GM21360 (cell line): ENCODE data around the gene TRABD.
"Not testable (repeated sequence)": the region's sequence is repeated elsewhere in the genome, so short reads cannot be mapped to it uniquely, and the experiment has no call there.

Experiments used
- ATAC-seq: cut with Tn5 transposase; IDR thresholded peaks from one replicate; pipeline ENCODE4 v1.9.1; 2021; ENCODE audit warnings: mild to moderate bottlenecking, moderate library complexity; ENCODE audit not compliant: unreplicated experiment

Gene TRABD

DNA sequence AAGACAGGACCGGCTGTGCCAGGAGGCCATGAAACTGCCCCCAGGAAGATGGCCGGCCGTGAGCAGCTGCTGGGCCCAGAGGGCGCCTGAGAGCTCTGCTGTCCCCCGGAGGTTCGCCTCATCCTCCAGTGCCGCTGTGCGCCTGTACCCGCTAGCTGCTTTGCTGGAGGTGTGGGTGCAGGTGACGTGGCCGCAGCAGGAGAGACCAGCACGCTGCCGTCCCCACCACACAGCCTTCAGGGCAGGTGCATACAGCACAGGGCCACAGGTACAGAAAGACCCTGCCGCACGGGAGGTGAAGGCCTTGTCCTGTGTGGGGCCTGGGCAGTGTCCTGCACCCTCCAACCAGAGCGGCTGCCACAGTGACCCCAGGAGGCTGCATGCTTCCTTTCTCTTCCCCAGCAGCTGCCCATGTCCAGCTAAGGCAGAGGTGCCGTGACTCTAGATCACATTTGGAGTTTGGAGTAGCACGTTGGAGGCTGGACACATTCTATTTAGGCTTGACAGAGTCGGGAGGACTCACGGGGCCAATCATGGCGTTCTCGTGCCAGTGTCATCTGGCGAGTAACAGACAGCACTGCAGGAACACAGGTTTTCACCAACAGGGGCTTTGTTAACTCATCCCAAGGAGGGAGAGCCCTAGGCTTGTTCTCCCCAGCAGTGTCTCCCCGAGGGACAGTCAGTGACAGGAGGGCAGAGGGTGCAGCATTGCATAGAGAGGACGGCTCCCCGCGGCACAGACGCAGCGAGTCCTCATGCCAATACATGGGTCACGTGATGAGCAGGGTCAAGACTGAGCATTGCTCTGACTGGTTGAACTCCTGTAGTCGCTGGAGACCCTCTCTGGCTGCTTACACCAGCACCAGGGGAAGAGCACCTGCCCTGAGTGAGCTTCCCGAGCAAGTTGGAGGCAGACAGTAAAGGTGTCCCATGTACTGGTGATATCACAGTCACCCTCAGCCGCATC is 33.9 kb upstream of the TRABD start:
- ATAC-seq, result no peak

DNA sequence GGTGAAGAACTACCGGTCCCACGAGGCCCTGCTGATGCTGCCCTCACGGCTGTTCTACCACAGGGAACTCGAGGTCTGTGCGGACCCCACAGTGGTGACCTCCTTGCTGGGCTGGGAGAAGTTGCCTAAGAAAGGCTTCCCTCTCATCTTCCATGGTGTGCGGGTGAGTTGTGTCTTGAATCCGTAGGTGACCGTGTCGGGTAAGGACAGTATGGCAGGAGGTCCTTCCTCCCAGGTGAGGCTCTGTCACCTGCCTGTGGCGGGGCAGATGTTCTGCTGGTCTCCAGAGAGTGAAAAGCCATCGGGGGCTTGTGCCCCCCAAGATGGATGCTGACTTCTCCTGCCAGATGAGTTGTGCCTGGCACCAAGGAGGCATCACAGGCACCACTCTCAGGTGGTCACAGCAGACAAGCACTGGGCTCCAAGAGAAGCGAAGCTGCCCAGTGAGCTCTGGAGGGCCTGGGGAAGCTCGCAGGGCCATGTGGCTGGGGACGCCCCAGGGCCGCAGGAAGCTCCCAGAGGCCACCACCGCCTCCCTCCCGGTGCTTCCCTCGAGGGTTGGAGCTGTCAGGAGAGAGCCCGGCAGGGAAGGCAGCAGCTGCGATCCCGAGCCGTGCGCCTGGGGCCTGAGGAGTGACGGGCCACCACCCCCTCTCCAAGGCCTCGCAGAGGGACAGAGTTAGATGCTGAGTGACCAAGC is 32.5 kb upstream of the TRABD start:
- ATAC-seq, result no peak

DNA sequence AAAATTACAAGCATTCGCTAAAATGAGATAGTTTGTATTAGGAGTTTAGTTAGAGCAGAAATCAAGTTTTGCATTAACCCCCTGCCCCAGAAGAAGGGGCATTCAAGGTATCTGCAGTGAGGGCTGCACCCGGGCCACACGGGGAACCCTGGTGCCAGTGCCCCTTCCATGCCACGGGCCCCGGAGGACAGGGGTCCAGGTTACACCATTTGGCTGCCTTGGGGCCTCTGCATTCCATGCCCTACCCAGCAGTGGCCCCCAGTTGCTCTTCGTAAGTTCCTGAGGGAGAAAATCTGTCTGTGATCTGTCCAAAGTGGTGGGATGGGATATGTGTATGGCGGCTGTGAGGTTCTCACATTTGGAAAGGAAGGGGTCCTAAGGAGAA is 32.0 kb upstream of the TRABD start:
- no peak for ATAC-seq

DNA sequence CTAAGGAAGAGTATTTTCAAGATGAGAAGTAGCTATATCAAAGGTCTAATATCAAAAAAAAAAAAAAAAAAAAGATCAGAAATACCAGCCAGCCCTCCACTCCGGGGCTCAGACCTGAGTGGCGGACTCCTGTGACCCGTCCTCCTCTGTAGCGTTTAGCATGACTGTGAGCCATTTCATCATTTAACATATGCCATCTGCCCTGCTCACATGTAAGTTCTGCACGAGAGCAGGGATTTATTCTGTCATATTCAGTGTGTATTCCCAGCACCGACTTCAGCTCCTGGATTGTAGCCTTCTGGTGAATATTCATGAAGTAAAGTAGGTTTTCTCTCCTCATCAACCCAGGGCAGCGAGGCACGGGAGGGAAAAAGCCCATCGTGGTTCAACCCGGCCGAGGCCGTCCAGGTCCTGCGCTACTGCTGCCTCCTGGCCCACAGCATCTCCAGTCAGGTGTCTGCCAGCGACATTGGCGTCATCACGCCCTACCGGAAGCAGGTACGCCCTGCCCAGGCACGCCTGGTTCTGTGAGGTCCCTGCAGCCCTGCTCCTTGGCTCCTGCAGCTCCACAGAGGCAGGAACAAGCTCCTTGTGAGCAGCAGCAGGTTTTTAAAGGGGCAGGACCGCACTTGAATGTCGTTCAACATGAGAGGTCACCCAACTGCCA is 27.9 kb upstream of the TRABD start:
- no peak for ATAC-seq

DNA sequence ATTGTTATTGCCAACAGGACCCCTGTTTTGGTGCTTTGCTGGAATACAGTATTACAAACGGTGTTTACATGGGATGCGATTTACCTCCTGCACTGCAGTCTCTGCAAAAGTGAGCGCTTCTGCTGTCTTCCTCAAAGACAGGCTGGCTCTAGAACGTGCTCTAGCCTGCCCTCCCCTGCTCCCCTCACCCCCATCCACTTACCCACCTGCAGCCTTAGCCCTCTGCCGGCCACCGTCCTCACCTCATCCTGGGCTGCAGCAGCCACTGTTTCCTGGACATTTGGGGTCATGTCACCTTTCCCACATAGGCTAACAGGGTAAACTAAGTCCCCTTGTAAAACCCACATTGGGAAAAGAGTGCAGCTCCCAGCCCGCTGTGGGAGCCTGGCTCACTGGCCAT is 24.8 kb upstream of the TRABD start:
- ATAC-seq, result no peak

DNA sequence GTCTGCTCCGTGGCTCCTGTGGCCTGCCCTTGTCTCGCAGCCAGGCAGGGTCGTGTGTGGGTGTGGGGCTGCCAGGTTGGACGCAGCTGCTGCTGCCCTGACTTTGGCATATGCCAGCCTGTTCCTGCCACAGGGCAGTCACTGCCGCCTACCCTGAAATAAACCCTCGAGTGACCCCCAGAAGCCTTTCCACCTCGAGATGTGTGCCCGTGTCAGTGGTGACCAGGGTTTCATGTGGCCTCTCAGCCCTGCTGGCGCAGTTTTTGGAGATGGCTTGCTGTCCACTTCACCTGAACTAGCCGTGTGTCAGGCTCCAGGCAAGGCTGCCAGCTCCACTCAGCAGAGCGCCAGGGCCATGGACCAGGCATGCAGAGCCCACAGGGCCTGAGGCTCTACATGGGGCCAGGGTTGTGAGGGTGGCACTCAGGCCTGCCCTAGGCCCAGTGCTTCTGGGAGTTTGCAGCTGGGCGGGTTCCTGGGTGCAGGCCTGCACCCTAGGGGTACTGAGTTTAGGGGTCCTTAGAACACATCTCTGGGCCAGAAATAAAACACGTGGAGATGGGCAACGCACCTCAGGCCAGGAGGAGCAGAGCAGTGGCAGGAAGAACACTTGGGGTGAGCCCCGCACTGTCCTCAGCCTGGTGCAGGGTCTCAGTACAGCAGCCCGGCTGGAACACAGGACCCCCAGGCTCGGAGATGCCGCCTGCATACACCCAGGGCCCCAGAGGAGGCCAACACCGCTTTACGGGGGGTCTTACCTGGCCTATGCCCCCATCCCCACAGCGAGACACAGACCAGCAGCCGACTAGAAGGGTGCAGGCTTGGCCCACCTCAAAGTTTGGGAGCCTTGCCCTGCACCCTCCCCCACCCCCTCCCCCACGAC is 24.0 kb upstream of the TRABD start:
- ATAC-seq, result no peak

DNA sequence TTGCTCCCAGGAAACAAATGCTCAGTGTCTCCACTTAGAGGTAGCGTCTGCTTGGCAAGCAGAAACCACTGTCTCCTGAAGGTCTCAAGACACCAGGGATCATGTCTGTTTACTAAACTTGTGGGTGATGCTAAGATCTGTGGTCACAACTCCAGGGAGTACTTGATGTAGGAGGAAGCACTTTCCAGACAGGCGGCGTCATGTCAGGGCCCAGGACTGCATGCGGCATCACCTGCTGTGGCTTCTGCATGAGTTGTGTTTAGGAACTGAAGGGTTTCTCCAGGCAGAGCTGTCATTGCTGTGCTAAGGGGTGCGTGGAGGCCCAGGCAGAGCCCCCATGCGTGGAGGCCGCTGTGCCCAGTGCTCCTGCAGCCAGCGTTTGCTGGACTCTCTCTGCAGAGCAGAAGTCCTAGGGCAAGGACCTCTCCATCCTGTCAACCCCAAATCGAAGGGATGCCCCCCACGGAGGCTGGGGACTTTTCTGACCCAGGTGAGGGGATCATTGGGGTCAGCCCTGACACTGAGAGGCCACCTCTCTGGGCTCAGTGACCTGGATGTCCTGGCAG is 23.2 kb upstream of the TRABD start:
- ATAC-seq, result no peak

DNA sequence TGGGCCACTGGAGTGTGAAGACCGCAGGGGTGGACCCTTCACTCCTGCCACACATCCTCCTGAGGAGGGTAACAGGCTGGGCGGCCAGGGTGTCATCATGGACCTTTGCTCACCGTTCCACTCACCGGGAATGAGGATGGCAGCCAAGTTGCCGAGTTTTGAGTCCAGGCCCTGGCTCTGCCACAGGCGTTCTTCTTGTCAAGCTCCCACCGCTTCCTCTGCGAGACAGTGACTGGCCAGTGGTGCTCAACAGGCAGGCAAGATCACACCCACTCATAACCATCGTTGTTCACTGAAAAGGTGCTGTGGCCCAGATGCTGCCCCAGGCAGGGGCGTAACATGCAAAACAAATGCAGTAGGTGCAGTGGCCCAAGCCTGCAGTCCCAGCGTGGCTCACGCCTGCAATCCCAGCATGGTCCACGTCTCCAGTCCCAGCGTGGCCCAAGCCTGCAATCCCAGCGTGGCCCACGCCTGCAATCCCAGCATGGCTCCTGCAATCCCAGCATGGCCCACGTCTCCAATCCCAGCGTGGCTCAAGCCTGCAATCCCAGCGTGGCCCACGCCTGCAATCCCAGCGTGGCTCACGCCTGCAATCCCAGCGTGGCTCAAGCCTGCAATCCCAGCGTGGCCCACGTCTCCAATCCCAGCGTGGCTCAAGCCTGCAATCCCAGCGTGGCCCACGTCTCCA is 20.1 kb upstream of the TRABD start:
- ATAC-seq, result no peak

DNA sequence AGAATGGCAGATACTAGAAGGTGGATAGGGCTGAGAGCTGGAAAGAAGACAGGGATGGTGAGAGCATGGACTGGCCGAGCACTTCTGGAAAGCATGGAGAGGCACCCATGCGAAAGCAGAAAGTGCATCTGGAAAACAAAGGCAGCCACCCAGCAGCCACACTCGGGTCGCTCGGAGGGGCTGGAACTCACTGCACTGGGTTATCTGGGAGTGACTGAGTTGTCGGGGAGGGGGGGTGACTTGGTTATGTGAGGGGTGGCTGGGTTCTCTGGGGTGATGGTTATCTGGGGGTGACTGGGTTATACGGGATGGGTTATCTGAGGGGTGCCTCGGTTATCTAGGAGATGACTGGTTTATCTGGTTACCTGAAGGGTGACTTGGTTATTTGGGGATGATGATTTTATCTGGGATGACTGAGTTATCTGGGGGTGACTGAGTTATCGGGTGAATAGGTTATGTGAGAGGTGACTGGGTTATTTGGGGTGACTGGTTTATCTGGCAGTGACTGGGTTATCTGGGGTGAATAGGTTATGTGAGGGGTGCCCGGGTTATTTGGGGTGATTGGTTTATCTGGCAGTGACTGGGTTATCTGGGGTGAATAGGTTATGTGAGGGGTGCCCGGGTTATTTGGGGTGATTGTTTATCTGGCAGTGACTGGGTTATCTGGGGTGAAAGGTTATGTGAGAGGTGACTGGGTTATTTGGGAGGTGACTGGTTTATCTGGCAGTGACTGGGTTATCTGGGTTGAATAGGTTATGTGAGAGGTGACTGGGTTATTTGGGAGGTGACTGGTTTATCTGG is 17.8 kb upstream of the TRABD start:
- no peak for ATAC-seq

DNA sequence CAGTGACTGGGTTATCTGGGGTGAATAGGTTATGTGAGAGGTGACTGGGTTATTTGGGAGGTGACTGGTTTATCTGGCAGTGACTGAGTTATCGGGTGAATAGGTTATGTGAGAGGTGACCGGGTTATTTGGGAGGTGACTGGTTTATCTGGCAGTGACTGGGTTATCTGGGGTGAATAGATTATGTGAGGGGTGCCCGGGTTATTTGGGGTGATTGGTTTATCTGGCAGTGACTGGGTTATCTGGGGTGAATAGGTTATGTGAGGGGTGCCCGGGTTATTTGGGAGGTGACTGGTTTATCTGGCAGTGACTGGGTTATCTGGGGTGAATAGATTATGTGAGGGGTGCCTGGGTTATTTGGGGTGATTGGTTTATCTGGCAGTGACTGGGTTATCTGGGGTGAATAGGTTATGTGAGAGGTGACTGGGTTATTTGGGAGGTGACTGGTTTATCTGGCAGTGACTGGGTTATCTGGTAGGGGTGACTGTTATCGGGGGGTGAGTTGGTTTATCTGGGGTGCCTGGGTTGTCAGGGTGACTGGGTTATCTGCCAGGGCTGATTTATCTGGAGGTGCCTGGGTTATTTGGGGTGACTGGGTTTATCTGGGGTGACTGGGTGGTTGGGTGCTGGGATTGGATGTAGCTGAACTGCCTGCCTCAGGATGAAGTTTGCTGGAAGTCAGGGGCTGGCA is 17.1 kb upstream of the TRABD start:
- ATAC-seq, result not testable (repeated sequence)

DNA sequence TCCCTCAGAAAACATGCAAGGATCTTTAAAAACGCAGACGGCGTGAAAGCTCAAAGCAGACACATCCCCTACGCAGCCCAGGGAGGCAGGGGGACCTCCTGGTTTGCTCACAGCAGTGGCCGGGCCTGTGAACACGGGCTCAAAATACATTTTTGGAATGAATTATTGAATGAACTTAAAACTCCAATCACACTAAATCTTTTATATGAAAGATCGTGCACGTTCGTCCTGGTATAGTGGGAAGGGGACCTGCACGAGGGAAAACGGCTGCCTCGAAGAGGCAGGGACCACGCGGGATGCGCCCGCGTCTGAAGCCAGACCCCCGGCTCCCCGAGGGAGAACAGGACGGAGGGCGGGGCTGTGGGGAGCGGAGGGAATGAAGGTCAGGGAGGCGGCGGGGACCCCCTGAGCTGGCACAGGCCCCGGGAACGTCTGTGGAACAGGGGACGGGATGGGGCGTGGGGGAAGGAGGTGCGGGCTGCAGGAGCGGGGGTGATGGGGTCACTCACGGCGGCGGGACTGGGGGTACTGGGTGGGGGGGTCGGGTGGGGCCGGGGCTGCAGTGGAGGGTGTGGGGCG is 16.4 kb upstream of the TRABD start:
- ATAC-seq, result no peak

DNA sequence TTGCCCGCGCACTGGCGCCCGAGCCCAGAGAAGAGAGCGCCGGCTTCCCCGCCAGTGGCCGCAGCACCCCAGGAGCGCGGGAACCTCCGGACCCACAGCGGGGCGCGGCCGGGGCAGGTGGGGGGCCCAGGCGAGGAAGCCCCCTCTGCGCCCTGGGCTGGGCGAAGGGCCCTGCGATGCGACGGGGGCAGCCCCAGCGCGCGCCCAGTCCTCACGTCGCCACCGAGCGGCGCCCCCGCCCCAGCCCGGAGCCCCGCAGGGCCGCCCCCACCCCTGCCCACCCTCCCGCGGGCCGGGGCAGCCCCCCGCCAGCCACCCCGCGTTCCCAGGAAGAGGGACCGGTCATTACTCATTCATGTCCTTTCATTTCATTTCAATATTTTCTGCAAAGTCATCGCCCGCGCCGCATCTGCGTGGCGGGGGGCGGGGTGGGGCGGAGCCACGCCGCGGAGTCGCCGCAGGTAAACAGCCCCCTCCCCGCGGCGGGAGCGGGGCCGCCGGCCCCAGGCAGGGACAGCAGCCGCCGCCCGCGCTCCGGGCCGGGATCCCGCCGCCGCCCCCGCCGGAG is 15.9 kb upstream of the TRABD start:
- ATAC-seq, result no peak

DNA sequence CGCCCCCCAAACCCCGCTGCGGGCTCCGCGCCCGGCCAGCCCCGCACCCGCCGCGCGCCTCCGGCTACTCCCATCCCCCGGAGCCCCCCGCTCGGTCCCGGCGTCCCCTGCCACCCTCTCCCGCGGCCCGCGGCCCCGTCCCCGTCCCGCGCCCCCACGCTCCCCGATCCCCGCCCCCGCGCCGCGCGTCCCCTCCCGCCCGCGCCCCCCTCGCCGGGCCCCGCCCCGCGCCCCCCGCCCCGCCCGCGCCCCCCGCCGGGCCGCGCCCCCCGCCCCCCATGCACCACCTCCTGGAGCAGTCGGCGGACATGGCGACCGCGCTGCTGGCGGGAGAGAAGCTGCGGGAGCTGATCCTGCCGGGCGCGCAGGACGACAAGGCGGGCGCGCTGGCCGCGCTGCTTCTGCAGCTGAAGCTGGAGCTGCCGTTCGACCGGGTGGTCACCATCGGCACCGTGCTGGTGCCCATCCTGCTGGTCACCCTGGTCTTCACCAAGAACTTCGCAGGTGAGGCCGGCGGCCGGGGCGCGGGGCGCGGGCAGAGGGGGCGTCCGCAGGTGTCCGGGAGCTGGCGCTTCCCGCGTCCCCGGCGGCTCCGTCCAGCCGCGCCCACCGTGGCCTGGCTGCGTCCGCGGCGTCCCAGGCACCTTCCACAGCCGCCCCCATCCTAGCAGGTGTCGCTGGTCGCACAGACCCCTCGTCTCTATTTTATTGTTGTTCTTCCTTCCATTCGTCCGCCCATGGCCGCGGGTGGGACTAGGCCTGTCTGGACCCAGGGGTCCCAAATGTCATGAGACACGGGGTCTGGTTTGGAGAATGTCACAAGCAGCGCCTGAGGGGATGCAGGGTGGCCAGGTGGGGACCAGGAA is 15.0 kb upstream of the TRABD start, which contains the start of gene PANX2:
PANX2 (plus strand) TSS at position 279 of the 866 bp plus-strand sequence; CDS start at position 279, 0 bp downstream.
- no peak for ATAC-seq

DNA sequence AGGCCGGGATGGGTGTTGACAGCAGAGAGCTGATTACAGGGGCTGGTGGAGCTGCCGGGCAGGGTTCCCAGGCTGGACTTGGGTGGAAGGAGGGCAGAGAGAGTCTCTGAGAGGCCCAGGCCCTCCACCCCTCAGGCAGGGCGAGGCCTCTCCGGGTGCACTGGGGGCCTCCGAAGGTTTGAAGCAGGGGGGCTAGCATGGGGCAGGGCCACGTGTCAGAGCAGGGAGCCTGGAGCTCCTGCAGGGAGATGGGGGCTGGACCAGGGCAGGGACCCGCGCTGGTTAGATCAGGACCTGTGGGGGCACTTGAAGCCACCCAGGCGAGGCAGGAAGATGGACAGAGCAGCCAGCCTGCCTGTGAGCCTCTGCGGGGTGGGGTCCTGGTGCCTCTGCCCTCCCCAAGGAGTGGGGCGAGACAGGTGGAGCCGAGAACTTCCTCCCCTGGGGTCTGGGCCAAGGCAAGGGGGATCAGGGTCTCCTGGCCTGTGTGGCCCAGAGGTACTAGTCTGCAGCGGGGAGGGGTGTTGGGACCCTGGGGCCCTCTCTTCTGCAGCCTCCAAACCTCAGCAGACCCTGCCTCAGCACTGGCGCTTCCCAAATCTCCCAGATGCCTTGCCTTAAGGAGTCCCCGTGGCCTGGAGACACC is 14.3 kb upstream of the TRABD start:
- no peak for ATAC-seq

DNA sequence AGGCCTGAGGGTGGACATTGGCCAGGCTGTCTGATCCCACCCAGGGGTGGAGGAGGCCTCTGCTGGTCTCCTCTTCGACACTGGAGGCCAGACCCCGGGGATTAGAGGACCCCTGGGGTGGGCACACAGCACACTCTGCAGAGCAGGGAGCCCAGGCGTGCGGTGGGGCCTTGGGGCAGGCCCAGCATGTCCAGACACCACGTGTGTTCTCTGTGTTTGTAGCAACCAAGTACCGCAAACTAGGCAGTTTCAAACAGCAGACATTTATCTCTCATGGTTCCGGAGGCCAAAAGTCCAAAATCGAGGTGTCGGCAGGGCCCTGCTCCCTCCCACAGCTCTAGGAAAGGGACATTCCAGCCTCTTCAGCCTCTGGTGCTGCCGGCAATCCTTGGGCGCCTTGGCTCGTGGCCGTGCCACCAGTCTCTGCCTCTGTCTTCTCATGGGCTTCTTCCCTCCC is 13.7 kb upstream of the TRABD start:
- no peak for ATAC-seq
